Peyer's patch (tissue), 4 donors: ENCODE data around the gene INPPL1. TPM values are rescaled to one million over a fixed set of nuclear protein-coding genes. Genes with fewer than 3 reads are reported as not detected.

ENCODE experiments used
- DNase-seq, 3 donors: peaks; one replicate each; pipeline ENCODE4 v3.0.0-alpha.2; 2017 to 2019
- H3K27ac ChIP-seq, 4 donors: fragments of 200-600 bp; sonication (generic); one replicate each; pipeline ENCODE4 v1.5.1; 2016 to 2019
- H3K27me3 ChIP-seq, 2 donors: fragments of 200-600 bp; sonication (generic); one replicate each; pipeline ENCODE4 v1.5.1; 2019
- H3K36me3 ChIP-seq, 3 donors: fragments of 200-600 bp; sonication (generic); one replicate each; pipeline ENCODE4 v1.5.1; 2016 to 2019
- H3K4me1 ChIP-seq, 4 donors: fragments of 200-600 bp; sonication (generic); one replicate each; pipeline ENCODE4 v1.5.1; 2016 to 2019
- H3K4me3 ChIP-seq, 4 donors: fragments of 200-600 bp; sonication (generic); 1 replicate in 3 of 4; 2 replicates in 1 of 4; pipeline ENCODE4 v1.5.1; 2016 to 2019; ENCODE audit warnings: mild to moderate bottlenecking in 1 of 4
- H3K9me3 ChIP-seq, 4 donors: fragments of 200-600 bp; sonication (generic); one replicate each; pipeline ENCODE4 v1.5.1; 2016 to 2019; ENCODE audit warnings: mild to moderate bottlenecking in 1 of 4
- CTCF ChIP-seq, 6 experiments: fragments of 450-650 bp in 4 of 6; fragments of 200-600 bp in 2 of 6; sonication (generic) in 1 of 6; IDR thresholded peaks; one replicate each; pipeline ENCODE4 v1.5.1; 2017 to 2019; ENCODE audit warnings: antibody characterized with exemption in 6 of 6, mild to moderate bottlenecking in 3 of 6, moderate library complexity in 1 of 6
- POLR2A ChIP-seq, 2 donors: fragments of 450-650 bp; IDR thresholded peaks; one replicate each; pipeline ENCODE4 v1.5.1; 2017; ENCODE audit warnings: antibody characterized with exemption in 2 of 2, mild to moderate bottlenecking in 2 of 2, moderate library complexity in 2 of 2
- total RNA-seq, 4 donors: library from RNA; depleted of rRNA; stranded (reverse); fragments of >200 nt; gene quantifications; one replicate each; pipeline ENCODE4 v1.1.0, GENCODE V29; 2016

INPPL1 gene
- total RNA-seq, 4 donors from 2014 or later = 106 to 198 (median 179) TPM

GRCh38 chr11:72249961-72250360 lies 25.4 kb downstream of the INPPL1 start:
- H3K27ac ChIP-seq = no peak overlapping the region
- no peak for TF ChIP-seq POLR2A (IDR thresholded peaks at IDR 0.05)
- no peaks in the 10 kb centered on the region for H3K4me1 ChIP-seq
- H3K4me3 ChIP-seq = no peak overlapping the region
- H3K36me3 ChIP-seq = no peaks in the 10 kb centered on the region
- no peak for DNase-seq
- H3K27me3 ChIP-seq = peaks cover 0 to 2% of the 10 kb centered on the region in 2 donors
- no peaks in the 10 kb centered on the region for H3K9me3 ChIP-seq

DNA sequence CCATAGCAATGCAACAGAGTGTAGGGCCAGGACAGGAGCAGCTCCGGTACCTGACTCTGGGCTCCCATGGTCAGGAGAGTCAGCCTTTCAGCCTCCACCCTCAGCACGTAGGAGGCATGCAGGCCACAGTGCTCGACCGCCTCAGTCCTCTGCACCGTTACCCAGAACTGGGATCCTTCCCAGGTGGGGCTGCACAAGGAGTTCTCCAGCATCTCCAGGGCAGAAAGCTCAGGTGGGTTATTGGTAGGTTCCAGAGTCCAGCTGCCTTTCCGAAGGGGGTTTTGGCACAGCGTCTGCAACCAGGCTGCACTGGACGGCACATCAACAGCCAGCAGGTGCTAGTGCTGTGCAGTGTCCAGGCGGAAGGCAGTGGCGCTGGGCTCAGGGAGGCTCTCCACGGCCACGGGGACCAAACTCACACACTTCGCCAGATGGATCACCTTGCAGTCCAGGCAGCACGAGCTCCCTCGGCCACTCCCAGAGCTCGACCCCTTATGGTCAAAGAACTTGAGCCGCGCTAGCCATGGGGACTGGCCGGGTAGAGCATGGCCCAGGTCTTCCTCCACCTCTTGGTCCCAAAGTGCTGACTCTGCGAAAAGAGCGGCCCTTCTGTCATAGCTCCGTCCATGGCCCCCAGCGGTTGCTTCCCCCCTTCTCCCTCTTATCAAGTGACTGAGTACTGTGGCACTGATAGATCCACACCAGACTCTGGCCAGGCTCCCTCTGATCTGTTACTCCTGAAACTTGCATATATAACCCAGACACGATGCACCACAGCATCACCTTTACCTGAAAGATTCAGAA lies 26.3 kb downstream of the INPPL1 start:
- H3K27me3 ChIP-seq = no peaks in the 10 kb centered on the region
- H3K4me3 ChIP-seq = no peak overlapping the region
- no peaks in the 10 kb centered on the region for H3K9me3 ChIP-seq
- TF ChIP-seq POLR2A (IDR thresholded peaks at IDR 0.05) (no peak), CTCF (IDR thresholded peaks at IDR 0.05) (no peak)
- H3K36me3 ChIP-seq = no peaks in the 10 kb centered on the region
- H3K4me1 ChIP-seq = no peaks in the 10 kb centered on the region
- DNase-seq = no peak
- no peak overlapping the region for H3K27ac ChIP-seq

DNA sequence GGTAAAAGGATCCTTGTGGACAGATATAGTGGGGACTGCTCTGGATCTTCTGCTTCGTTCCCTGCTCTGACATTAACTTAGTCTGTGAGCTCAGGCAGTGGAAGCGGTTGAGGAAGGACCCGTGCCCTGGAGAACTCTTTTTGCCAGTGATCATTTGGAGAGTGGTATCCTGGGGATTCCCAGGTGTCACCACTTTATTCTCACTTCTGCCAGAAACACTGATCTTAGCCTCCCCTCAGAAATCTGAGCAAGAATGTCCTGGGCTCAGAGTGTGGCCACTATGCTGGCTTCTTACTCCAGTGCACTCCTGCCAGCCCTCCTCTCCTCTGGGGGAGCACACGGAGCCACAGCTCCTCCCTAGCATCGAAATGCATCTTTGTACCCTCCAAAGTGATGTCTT lies 27.0 kb downstream of the INPPL1 start:
- DNase-seq = no peak

GRCh38 chr11:72253392-72253791 lies 28.8 kb downstream of the INPPL1 start:
- H3K36me3 ChIP-seq = no peaks in the 10 kb centered on the region
- no peak for DNase-seq
- no peak overlapping the region for H3K27ac ChIP-seq
- H3K4me1 ChIP-seq = no peaks in the 10 kb centered on the region
- no peaks in the 10 kb centered on the region for H3K27me3 ChIP-seq
- H3K9me3 ChIP-seq = no peaks in the 10 kb centered on the region
- TF ChIP-seq POLR2A (IDR thresholded peaks at IDR 0.05) (no peak), CTCF (IDR thresholded peaks at IDR 0.05) (no peak)
- H3K4me3 ChIP-seq = no peak overlapping the region

More for the DNA sequence above, 27.0 kb downstream of the INPPL1 start:
- no peaks in the 10 kb centered on the region for H3K36me3 ChIP-seq
- H3K4me1 ChIP-seq = no peaks in the 10 kb centered on the region
- H3K9me3 ChIP-seq = no peaks in the 10 kb centered on the region
- H3K27me3 ChIP-seq = no peaks in the 10 kb centered on the region
- no peak overlapping the region for H3K27ac ChIP-seq
- no peak overlapping the region for H3K4me3 ChIP-seq
- TF ChIP-seq POLR2A (IDR thresholded peaks at IDR 0.05) (no peak), CTCF (IDR thresholded peaks at IDR 0.05) (no peak)

DNA sequence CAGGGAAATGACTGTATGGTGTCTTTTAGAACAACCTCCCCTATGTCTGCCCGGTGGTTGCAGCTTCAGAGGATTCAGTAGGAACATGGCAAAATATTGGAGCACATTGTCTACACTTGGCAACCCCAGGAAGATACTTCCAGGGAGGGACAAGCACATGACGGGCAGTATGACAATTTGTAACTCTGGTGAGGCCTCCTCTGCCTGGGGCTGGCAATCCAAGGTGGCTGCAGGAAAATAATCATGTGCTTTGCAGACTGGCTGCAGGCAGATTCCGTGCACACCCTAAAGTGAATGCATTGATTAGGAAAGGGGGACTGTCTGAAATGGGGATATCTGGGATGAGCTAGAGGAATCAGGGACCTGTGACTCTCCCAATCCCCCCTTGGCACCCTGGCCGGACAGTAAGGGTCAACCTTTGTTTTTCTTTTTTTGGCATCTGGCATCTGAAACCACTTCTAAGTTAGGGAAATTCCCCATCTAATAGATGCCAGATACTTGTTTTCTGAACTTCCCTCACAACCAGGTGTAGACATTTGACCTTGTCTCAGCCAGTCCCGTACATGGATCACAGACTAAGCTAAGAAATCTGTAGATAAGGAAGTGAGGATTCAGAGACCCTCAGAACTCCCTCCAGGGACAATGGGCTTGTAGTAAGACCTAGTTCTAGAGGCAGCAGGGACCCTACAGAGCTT lies 29.9 kb downstream of the INPPL1 start:
- no peak overlapping the region for H3K4me3 ChIP-seq
- TF ChIP-seq CTCF (IDR thresholded peaks at IDR 0.05) (no peak), POLR2A (IDR thresholded peaks at IDR 0.05) (no peak)
- no peaks in the 10 kb centered on the region for H3K9me3 ChIP-seq
- DNase-seq = no peak
- no peaks in the 10 kb centered on the region for H3K36me3 ChIP-seq
- no peaks in the 10 kb centered on the region for H3K4me1 ChIP-seq
- no peaks in the 10 kb centered on the region for H3K27me3 ChIP-seq
- no peak overlapping the region for H3K27ac ChIP-seq

- H3K4me3 ChIP-seq = no peak overlapping the region
- no peak for DNase-seq
- H3K36me3 ChIP-seq = no peaks in the 10 kb centered on the region
- no peaks in the 10 kb centered on the region for H3K27me3 ChIP-seq
- H3K9me3 ChIP-seq = no peaks in the 10 kb centered on the region
- TF ChIP-seq CTCF (IDR thresholded peaks at IDR 0.05) (no peak), POLR2A (IDR thresholded peaks at IDR 0.05) (no peak)
- no peak overlapping the region for H3K27ac ChIP-seq
- H3K4me1 ChIP-seq = no peaks in the 10 kb centered on the region
Measured at GRCh38 chr11:72257570-72257969, 33.0 kb downstream of the INPPL1 start.
